Smooth muscle cell (in vitro differentiated cells): ENCODE results near the gene STX19. TPM values are rescaled to one million over a fixed set of nuclear protein-coding genes. Genes with fewer than 3 reads are reported as not detected.

Experiments
- DNase-seq: peaks from one replicate; lab custom pipeline; 2025; ENCODE audit not compliant: unreplicated experiment; lab: John Stamatoyannopoulos, UW
- H2AFZ ChIP-seq: fragments of 200-600 bp; sonication (generic); 2 replicates; pipeline ENCODE4 v1.6.0; 2016; ENCODE audit warnings: antibody characterized with exemption, low read depth, mild to moderate bottlenecking
- H3F3A ChIP-seq: fragments of 200-600 bp; sonication (generic); 2 replicates; pipeline ENCODE4 v1.6.0; 2017; ENCODE audit warnings: antibody characterized with exemption, low read depth
- H3K27ac ChIP-seq: fragments of 200-600 bp; sonication (generic); 2 replicates; pipeline ENCODE4 v1.5.1; 2016; ENCODE audit warnings: low read depth, mild to moderate bottlenecking
- H3K27me3 ChIP-seq: fragments of 200-600 bp; sonication (generic); 2 replicates; pipeline ENCODE4 v1.6.1; 2016; ENCODE audit warnings: low read depth, mild to moderate bottlenecking
- H3K36me3 ChIP-seq: fragments of 200-600 bp; sonication (generic); 2 replicates; pipeline ENCODE4 v1.5.1; 2016; ENCODE audit warnings: low read depth
- H3K4me1 ChIP-seq: fragments of 200-600 bp; sonication (generic); 2 replicates; pipeline ENCODE4 v1.5.1; 2016; ENCODE audit warnings: low read depth
- H3K4me2 ChIP-seq: fragments of 200-600 bp; sonication (generic); 2 replicates; pipeline ENCODE4 v1.6.0; 2016; ENCODE audit warnings: mild to moderate bottlenecking
- H3K4me3 ChIP-seq: fragments of 200-600 bp; sonication (generic); 2 replicates; pipeline ENCODE4 v1.5.1; 2016; ENCODE audit warnings: mild to moderate bottlenecking
- H3K79me2 ChIP-seq: fragments of 200-600 bp; sonication (generic); 2 replicates; pipeline ENCODE4 v1.6.0; 2016; ENCODE audit warnings: low read depth, mild to moderate bottlenecking
- H3K9ac ChIP-seq: fragments of 200-600 bp; sonication (generic); 2 replicates; pipeline ENCODE4 v1.6.0; 2016; ENCODE audit warnings: low read depth
- H3K9me3 ChIP-seq: fragments of 200-600 bp; sonication (generic); replicated peaks from 2 replicates; pipeline ENCODE4 v1.5.1; 2016; ENCODE audit warnings: low read depth
- H4K20me1 ChIP-seq: fragments of 200-600 bp; sonication (generic); 2 replicates; pipeline ENCODE4 v1.6.0; 2016; ENCODE audit warnings: low read depth
- CTCF ChIP-seq: fragments of 200-600 bp; sonication (generic); IDR thresholded peaks from 2 replicates; pipeline ENCODE4 v1.5.1; 2017; ENCODE audit warnings: borderline replicate concordance, mild to moderate bottlenecking, antibody characterized with exemption; ENCODE audit not compliant: insufficient read depth, poor library complexity, severe bottlenecking
- WGBS: methylation state at CpG from one replicate; pipeline ENCODE4 v1.1.7; 2016; ENCODE audit warnings: low lambda C conversion rate; 5-methylcytosine and 5-hydroxymethylcytosine counted together
- polyA plus RNA-seq: library from polyadenylated mRNA; unstranded; fragments of >200 nt; fragmentation: Nextera tagmentation; extraction: Ambion mirVana; gene quantifications from 2 replicates; pipeline ENCODE4 v1.2.1, GENCODE V29; 2016
- total RNA-seq: library from RNA; depleted of rRNA; stranded (reverse); fragments of >200 nt; gene quantifications from 2 replicates; pipeline ENCODE4 v1.2.3, GENCODE V29; 2014

STX19 gene
- total and polyA plus RNA-seq, 2 experiments from 2014 or later = 0.23 to 0.94 TPM

GRCh38 chr3:94065819-94066480 lies 37.6 kb upstream of the STX19 start:
- H3K4me3 ChIP-seq = no peak overlapping the region
- H3K79me2 ChIP-seq = peaks cover 22% of the 10 kb centered on the region
- H3K9ac ChIP-seq = no peak overlapping the region
- H3K9me3 ChIP-seq = no peaks in the 10 kb centered on the region
- H3K4me1 ChIP-seq = peaks cover 15% of the 10 kb centered on the region
- no peaks in the 10 kb centered on the region for H4K20me1 ChIP-seq
- no peak overlapping the region for H3K4me2 ChIP-seq
- no peak for TF ChIP-seq CTCF
- H3K27ac ChIP-seq = no peak overlapping the region
- no peak overlapping the region for H2AFZ ChIP-seq
- no peak for DNase-seq
- no peaks in the 10 kb centered on the region for H3K27me3 ChIP-seq
- no peaks in the 10 kb centered on the region for H3K36me3 ChIP-seq
- H3F3A ChIP-seq = no peaks in the 10 kb centered on the region
- WGBS = 81% methylated on average over 1 of the region's 1 CpG

GRCh38 chr3:94065122-94065521 lies 36.7 kb upstream of the STX19 start:
- WGBS = 91% methylated on average over 1 of the region's 1 CpG
- H3K79me2 ChIP-seq = peaks cover 15% of the 10 kb centered on the region
- no peaks in the 10 kb centered on the region for H3F3A ChIP-seq
- no peak for DNase-seq
- no peak overlapping the region for H3K4me3 ChIP-seq
- H3K9ac ChIP-seq = no peak overlapping the region
- no peak for TF ChIP-seq CTCF
- H3K27me3 ChIP-seq = no peaks in the 10 kb centered on the region
- H2AFZ ChIP-seq = no peak overlapping the region
- no peak overlapping the region for H3K4me2 ChIP-seq
- no peaks in the 10 kb centered on the region for H3K9me3 ChIP-seq
- no peaks in the 10 kb centered on the region for H4K20me1 ChIP-seq
- H3K36me3 ChIP-seq = no peaks in the 10 kb centered on the region
- peaks cover 15% of the 10 kb centered on the region for H3K4me1 ChIP-seq
- H3K27ac ChIP-seq = no peak overlapping the region

- H3K9ac ChIP-seq = peak overlapping the region; percentile 99
- H3K79me2 ChIP-seq = peaks cover 11% of the 10 kb centered on the region
- DNase-seq = no peak
- no peaks in the 10 kb centered on the region for H3F3A ChIP-seq
- no peak for TF ChIP-seq CTCF
- H3K4me2 ChIP-seq = peak overlapping the region; percentile 92
- H3K4me3 ChIP-seq = no peak overlapping the region
- 94% methylated on average over 6 of the region's 6 CpGs for WGBS
- H3K27ac ChIP-seq = no peak overlapping the region
- H3K4me1 ChIP-seq = peaks cover 15% of the 10 kb centered on the region
- no peaks in the 10 kb centered on the region for H3K36me3 ChIP-seq
- no peaks in the 10 kb centered on the region for H3K27me3 ChIP-seq
- H2AFZ ChIP-seq = no peak overlapping the region
- no peaks in the 10 kb centered on the region for H3K9me3 ChIP-seq
- H4K20me1 ChIP-seq = no peaks in the 10 kb centered on the region
Measured at GRCh38 chr3:94064243-94064860, 36.0 kb upstream of the STX19 start.
